Activated naive CD8-positive, alpha-beta T cell treated with anti-CD3 and anti-CD28 coated beads, Interleukin-2, amount 50 U/mL, for 24 hours (primary cell): ENCODE measurements around the gene TNFRSF19.
A peak's percentile ranks its signal among the peaks of the same experiment; 100 is the strongest.

Experiments used
- ATAC-seq: fragments of 150-1000 bp; cut with Tn5 transposase; one replicate; pipeline ENCODE4 v1.10.0; 2021
- DNase-seq: peaks from one replicate; pipeline ENCODE4 v3.0.0; 2021
- H3K27ac Mint-ChIP-seq: one replicate; pipeline ENCODE4 v1.8.0; 2021; ENCODE audit warnings: mild to moderate bottlenecking, mixed read lengths
- H3K27me3 Mint-ChIP-seq: one replicate; pipeline ENCODE4 v1.8.0; 2021; ENCODE audit warnings: mixed read lengths
- H3K36me3 Mint-ChIP-seq: one replicate; pipeline ENCODE4 v1.8.0; 2021; ENCODE audit warnings: low read depth, mixed read lengths
- H3K4me1 Mint-ChIP-seq: one replicate; pipeline ENCODE4 v1.8.0; 2021; ENCODE audit warnings: mixed read lengths
- H3K4me3 Mint-ChIP-seq: one replicate; pipeline ENCODE4 v1.8.0; 2021; ENCODE audit warnings: mild to moderate bottlenecking, moderate library complexity, mixed read lengths
- H3K9me3 Mint-ChIP-seq: one replicate; pipeline ENCODE4 v1.8.0; 2021; ENCODE audit warnings: mixed read lengths

The TNFRSF19 gene

DNA sequence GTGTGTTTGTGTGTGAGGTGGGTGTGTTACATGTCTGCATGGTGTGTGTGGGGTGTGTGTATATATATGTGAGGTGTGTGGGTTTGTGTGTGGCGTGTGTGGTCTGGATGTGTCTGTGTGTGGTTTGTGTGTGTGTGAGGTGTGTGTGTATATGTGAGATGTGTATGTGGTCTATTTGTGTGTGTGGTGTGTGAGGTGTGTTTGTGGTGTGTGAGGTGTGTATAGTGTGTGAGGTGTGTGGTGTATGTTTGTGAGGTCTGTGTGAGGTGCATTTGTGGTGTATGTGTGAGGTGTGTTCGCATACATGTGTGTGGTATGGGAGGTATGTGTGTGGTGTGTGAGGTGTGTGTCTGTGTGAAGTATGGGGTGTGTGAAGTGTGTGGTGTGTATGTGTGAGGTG is 12.5 kb upstream of the TNFRSF19 start:
- Mint-ChIP-seq H3K4me3 (no peak overlapping the region), H3K27ac (no peak overlapping the region)

DNA sequence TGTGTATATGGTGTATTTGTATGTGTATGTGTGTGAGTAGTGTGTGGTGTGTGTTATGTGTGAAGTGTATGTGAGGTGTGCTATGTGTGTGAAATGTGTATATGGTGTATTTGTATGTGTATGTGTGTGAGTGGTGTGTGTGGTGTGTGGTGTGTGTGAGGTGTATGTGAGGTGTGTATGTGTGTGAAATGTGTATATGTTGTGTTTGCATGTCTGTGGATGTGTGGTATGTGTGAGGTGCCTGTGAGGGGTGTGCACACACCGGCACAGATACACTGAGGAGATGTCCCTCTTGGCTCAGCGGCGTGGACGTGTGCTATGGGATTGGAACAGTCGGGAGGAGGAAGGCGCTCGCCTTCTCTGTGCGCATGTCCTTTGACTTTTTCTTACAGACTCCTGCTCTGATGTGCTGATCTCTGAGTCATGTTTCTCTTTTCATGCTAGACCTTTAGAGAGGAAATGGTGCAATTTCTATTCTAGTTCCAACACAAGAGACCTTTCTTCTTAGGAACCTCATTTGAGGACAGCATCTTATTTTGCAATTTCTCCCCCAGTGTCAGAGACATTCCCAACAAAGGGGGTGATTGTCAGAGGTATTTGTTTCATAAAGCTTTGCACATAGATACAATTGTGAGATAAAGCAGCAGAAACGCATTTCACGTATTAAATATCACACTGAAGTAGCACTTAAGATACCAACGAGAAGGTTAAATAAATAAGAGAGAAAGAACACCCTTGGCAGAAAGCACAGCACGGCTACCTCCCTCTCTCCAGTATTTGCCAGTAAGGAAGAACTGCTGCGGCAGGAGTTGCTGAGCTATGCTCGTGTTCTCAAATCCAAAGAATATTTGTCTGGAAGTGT is 11.3 kb upstream of the TNFRSF19 start:
- peak; percentile 10 for DNase-seq
- no peaks in the 10 kb centered on the region for H3K4me1 Mint-ChIP-seq

More for the DNA sequence above, 12.5 kb upstream of the TNFRSF19 start:
- ATAC-seq (no peak), DNase-seq (no peak)
- H3K27me3 Mint-ChIP-seq, result peaks cover 14% of the 10 kb centered on the region
- H3K9me3 Mint-ChIP-seq, result no peaks in the 10 kb centered on the region
- no peaks in the 10 kb centered on the region for H3K4me1 Mint-ChIP-seq
- no peaks in the 10 kb centered on the region for H3K36me3 Mint-ChIP-seq

DNA sequence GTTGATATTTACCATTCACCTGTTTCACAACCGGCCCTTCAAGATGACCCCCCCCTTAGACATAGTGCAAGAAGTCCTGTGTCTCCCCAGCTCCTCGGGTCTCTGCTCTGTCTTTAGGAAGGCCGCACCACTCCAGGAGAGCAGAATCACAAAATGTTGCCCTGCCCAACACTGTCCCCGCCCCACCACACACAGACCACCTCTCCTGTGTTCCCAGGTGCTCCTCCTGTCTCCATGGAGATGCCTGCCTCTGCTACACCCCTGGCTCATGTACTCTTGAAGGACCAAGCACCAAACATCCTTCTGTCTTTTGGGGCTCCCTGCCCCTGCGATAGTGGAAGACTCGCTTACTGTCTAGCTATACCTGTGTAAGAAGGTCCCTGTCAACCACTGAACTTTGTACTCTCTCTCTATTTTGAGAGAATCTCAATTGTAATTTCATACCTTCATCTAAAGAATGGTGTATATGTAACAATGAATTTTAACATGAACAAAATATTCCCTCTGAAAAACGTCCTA is 9.6 kb upstream of the TNFRSF19 start:
- H3K4me3 Mint-ChIP-seq, result no peak overlapping the region
- no peak for DNase-seq
- H3K4me1 Mint-ChIP-seq, result no peaks in the 10 kb centered on the region
- ATAC-seq, result no peak
- H3K27me3 Mint-ChIP-seq, result peaks cover 16% of the 10 kb centered on the region
- no peaks in the 10 kb centered on the region for H3K9me3 Mint-ChIP-seq
- H3K27ac Mint-ChIP-seq, result no peak overlapping the region
- H3K36me3 Mint-ChIP-seq, result no peaks in the 10 kb centered on the region

More for the DNA sequence above, 11.3 kb upstream of the TNFRSF19 start:
- ATAC-seq, result peak; percentile 75
- H3K4me3 Mint-ChIP-seq, result no peak overlapping the region
- H3K9me3 Mint-ChIP-seq, result no peaks in the 10 kb centered on the region
- peaks cover 17% of the 10 kb centered on the region for H3K27me3 Mint-ChIP-seq
- H3K27ac Mint-ChIP-seq, result no peak overlapping the region
- H3K36me3 Mint-ChIP-seq, result no peaks in the 10 kb centered on the region

DNA sequence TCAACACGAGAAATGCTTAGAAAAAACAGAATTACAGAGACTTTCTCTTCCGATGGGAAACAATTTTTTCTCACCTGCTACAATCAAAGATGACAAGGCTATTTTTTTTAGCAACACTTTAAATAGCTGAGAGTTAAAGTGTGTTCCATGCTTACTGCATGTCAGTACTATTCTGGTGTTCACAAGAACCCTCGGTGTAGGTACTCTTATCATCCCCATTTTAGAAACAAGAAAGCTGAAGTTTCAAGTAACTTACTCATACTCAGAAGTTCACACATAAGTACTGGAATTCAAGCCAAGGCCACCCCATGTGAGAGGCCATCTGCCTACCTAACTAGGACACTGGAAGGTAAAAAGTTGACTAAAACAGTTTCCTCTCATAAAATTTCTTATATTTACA is 9.0 kb upstream of the TNFRSF19 start:
- Mint-ChIP-seq H3K27ac (no peak overlapping the region), H3K36me3 (no peaks in the 10 kb centered on the region), H3K4me1 (no peaks in the 10 kb centered on the region), H3K9me3 (no peaks in the 10 kb centered on the region), H3K27me3 (peaks cover 16% of the 10 kb centered on the region), H3K4me3 (no peak overlapping the region)
- no peak for DNase-seq
- ATAC-seq, result no peak

DNA sequence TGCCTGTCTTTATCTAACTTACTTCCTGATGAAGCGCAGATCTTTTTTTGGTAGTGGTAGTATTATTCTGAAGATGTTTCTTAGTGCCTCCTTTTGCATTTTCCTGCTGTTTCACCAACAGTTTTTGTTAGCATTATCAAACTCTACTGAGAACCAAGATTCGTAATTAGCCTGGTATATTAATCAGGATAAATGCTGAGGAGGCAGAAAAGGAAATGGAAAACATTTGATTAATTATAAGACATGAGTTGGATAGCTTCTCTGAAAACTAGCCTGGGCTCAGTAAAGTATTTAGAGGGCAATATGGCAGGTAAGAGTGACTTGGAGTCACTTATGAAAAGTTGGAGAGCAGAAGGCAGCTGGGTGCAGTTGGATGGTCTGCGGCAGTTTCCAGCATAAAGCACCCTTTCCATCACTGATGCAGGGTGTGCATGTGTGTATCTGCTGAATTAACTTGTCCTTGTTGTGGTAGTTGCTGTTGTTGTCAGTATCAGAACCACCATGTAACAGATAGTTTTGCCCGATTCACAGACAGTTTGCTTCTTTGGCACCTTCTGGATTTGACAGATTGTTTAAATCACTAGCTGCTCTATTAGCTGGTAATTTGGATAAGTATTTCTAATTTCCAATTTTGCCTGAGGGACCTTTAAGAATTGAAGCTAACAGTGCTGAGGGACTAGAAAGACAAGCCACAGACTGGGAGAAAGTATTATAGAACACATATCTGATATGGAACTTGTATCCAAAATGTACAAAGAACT is 6.9 kb upstream of the TNFRSF19 start:
- no peak overlapping the region for H3K4me3 Mint-ChIP-seq
- no peaks in the 10 kb centered on the region for H3K9me3 Mint-ChIP-seq
- no peaks in the 10 kb centered on the region for H3K4me1 Mint-ChIP-seq
- DNase-seq, result no peak
- ATAC-seq, result no peak
- no peak overlapping the region for H3K27ac Mint-ChIP-seq
- H3K27me3 Mint-ChIP-seq, result peaks cover 23% of the 10 kb centered on the region
- no peaks in the 10 kb centered on the region for H3K36me3 Mint-ChIP-seq

DNA sequence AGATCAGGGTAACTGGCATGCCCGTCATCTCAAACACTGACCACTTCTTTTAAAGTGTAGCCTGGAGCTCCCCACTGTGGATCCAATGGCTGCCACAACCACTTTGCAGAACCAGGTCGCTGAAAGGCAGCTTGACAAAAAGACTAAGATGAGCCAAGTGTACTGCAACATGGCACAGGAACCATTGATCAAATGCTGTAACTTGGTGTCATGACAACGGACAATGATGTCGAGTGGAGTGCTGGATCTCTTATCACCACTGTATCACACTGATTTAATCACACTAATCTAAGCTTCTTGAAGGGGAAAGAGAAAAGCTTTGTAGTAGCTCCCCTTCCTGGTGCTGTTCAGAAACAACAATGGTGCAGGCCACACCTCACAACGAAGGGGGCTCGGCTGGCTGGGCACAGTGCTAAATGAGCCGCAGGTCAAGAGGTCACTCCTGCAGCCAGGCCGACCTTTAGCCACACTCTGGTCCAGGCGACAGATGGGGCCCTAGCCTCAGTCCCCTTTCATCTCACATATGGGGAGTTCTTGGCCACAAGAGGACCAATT is 2.2 kb upstream of the TNFRSF19 start:
- Mint-ChIP-seq H3K36me3 (no peaks in the 10 kb centered on the region), H3K4me1 (no peaks in the 10 kb centered on the region), H3K27ac (no peak overlapping the region), H3K27me3 (peaks cover 56% of the 10 kb centered on the region), H3K9me3 (no peaks in the 10 kb centered on the region), H3K4me3 (no peak overlapping the region)
- no peak for ATAC-seq
- no peak for DNase-seq

DNA sequence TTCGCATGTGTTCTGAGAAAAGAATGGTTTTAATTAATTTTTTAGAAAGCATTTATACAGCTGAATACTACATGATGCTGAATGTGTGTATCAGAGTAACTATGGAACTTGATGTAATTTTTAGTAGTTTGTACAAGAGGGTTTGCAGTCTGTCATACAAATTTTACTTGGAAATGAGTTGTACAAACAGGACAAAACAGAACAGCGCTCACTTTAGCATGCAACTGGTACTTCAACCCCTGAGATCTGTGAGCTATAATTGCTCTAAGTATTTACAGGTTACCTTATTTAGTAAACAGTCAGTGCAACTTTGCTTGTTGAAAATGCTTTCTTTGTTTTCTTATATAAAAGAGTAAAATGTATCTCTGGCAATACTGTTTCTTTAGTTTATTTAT is 706 bp downstream of the TNFRSF19 start:
- no peaks in the 10 kb centered on the region for H3K36me3 Mint-ChIP-seq
- no peak for ATAC-seq
- H3K4me3 Mint-ChIP-seq, result no peak overlapping the region
- peaks cover 6% of the 10 kb centered on the region for H3K4me1 Mint-ChIP-seq
- H3K27me3 Mint-ChIP-seq, result peaks cover 63% of the 10 kb centered on the region
- no peak overlapping the region for H3K27ac Mint-ChIP-seq
- no peak for DNase-seq
- H3K9me3 Mint-ChIP-seq, result no peaks in the 10 kb centered on the region

DNA sequence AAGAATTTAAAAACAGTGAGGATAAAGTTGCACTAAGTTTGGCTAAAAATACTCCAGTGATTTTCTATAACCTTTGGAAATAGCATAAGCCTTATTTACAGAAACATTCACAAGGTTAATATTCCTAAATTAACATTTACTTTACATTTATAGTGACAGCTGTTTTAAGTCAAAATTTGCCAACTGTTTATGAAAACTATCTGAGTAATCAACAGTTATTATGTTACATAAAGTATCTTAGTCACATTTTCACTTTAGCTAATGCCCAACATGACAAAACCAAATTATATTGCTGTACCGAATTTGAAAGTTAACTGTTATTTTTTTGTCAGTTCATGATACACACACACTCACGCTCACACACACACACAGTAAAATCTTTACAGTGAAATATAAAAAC is 1.2 kb downstream of the TNFRSF19 start:
- ATAC-seq (no peak), DNase-seq (no peak)
- Mint-ChIP-seq H3K27ac (no peak overlapping the region), H3K4me3 (no peak overlapping the region), H3K9me3 (no peaks in the 10 kb centered on the region), H3K36me3 (no peaks in the 10 kb centered on the region), H3K4me1 (peaks cover 6% of the 10 kb centered on the region), H3K27me3 (peaks cover 63% of the 10 kb centered on the region)

DNA sequence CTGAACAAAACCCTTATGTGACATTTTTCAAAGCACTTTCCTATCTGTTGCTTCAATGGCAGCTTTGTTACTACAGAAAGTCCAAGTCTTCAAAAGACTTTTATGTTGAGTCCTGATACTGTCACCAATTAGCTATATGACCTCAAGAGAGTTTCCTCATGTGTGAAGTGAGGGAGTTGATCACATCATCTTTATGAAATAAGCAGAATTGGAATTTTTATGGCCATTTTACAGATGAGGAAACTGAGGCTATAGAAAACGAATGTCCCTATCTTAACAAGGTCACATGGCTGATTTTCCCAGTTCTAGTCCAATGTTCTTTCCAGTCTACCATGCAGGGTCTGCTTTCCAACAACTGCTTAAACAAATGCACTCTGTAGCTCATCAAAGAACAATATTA is 2.6 kb downstream of the TNFRSF19 start:
- Mint-ChIP-seq H3K4me3 (no peak overlapping the region), H3K27me3 (peaks cover 69% of the 10 kb centered on the region), H3K27ac (no peak overlapping the region), H3K36me3 (no peaks in the 10 kb centered on the region), H3K9me3 (no peaks in the 10 kb centered on the region), H3K4me1 (peaks cover 6% of the 10 kb centered on the region)
- ATAC-seq (no peak), DNase-seq (no peak)

DNA sequence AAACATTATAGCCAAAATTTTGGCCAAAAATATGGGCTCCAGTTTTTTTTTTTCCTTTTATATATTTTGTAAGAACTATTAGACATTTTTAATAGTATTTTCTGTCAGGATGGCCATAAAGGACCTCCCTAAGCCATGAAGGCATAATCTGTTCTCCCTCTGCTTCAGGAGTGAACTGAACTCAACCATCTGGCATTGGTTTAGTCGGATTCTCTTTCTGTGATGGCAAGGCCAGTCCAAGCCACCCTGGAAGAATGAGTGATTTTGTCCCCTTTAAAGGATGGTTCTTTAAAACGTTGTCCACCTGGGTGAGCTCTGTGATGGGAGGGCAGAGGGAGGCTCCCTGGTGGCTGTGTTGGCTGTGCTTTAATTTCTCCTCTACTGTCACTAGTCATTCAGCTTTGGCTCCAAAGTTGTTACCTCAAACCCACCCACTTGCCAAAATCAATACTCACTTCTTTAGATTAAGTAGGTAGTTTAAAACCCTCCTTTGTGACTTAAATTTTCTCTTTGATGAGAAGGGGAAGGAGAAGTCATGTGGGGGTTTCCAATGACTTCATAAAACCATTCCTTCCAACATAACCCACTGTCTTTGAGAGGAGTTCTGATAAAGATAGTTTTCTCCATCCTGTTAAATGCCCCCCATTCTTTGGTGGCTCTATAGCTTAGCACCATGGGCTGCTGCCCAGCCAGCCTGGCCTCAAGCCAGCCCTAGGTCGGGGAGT is 4.4 kb downstream of the TNFRSF19 start:
- ATAC-seq (no peak), DNase-seq (no peak)
- Mint-ChIP-seq H3K4me3 (no peak overlapping the region), H3K4me1 (peaks cover 12% of the 10 kb centered on the region), H3K36me3 (no peaks in the 10 kb centered on the region), H3K9me3 (no peaks in the 10 kb centered on the region), H3K27me3 (peaks cover 61% of the 10 kb centered on the region), H3K27ac (no peak overlapping the region)

DNA sequence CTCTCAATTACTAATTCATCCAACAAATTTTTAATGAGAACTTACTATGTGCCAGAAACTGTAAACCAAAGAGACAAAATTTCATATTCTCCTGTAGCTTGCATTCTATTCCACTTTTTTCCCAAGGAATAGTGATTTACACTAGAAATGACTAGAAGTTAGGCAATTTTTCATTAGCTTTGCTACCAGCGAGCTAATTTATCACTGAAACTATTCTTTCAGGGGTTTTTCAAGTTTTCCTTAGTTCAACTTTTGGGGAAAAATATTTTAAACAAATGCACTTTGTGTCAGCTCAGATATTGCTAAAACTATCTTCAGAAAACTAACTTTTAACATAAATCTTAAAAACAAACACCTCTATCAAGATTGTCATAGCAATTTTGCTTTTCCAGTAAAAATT is 5.4 kb downstream of the TNFRSF19 start:
- Mint-ChIP-seq H3K4me1 (peaks cover 20% of the 10 kb centered on the region), H3K9me3 (no peaks in the 10 kb centered on the region), H3K4me3 (no peak overlapping the region), H3K36me3 (no peaks in the 10 kb centered on the region), H3K27ac (no peak overlapping the region), H3K27me3 (peaks cover 59% of the 10 kb centered on the region)
- no peak for DNase-seq
- no peak for ATAC-seq

DNA sequence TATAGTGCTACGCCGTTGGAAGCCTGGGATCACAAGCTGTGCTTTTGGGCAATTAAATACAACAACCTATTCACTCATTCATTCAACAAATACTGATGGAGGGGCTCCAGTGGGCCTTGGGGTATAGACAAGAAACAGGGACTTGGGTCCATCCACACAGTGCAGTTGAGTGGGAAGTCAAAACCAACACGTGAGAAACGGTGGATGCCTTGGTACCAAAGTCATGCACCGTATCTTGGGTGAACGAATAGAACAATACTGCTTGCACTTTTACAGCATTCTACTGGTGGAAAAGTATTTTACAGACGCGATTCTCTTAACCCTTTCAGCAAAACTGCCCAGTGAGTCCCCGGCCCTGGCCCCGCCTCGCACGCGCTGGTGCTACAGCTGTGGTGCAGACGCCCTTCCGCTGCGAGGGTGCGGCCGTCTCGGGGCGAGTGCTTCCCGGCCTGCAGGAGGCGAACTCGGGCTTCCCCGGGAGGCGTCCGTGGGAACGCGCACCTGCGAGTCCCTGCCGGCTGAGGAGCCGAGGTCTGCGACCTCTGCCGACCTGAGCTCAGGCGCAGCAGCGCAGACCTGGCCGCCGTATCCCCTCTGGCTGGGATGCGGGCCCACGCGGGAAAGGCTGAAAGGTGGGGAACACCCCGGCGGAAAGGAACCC is 8.3 kb downstream of the TNFRSF19 start:
- H3K27me3 Mint-ChIP-seq, result peaks cover 40% of the 10 kb centered on the region
- H3K4me1 Mint-ChIP-seq, result peaks cover 20% of the 10 kb centered on the region
- no peaks in the 10 kb centered on the region for H3K36me3 Mint-ChIP-seq
- no peaks in the 10 kb centered on the region for H3K9me3 Mint-ChIP-seq
- peak; percentile 73 for DNase-seq
- H3K4me3 Mint-ChIP-seq, result peak overlapping the region; percentile 74
- no peak overlapping the region for H3K27ac Mint-ChIP-seq
- peak; percentile 71 for ATAC-seq

DNA sequence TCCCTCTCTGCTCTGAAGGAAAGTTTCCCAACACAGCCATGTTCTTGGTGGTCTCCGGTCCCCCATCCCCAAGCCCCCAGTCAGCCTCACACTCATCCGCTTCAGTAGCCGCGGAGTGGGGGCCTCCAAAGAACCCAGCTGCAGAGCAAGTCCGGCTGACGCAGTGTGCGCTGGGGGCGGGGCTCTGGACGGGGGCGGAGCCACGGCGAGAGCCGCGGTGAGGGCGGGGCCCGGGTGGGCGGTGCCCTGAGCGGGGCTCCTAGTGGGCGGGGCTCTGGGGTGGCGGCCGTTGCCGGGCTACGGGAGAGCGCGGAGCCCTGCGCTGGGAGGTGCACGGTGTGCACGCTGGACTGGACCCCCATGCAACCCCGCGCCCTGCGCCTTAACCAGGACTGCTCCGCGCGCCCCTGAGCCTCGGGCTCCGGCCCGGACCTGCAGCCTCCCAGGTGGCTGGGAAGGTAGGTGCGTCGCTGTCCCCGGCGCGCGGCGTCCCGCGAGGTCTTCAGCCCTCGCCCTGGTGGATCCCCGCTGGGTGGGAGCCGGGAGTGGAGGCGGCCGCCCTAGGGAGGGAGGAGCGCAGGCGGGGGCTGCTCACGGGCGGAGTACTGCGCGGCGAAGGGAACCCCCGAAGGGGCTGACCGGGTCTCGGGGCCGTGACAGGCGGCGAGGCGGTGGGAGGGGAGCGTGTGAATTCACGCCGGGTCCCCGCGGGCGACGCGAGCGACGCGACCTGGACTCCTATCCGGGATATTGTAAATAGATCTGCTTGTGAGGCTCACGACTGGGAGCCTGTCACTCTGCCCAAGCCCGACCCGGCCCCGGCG is 9.1 kb downstream of the TNFRSF19 start:
- Mint-ChIP-seq H3K4me1 (peaks cover 20% of the 10 kb centered on the region), H3K9me3 (no peaks in the 10 kb centered on the region), H3K36me3 (no peaks in the 10 kb centered on the region), H3K27ac (no peak overlapping the region), H3K4me3 (peak overlapping the region; percentile 74), H3K27me3 (peaks cover 41% of the 10 kb centered on the region)
- DNase-seq, result peak; percentile 94
- ATAC-seq, result peak; percentile 89
